GM19240 (cell line): Measurements from ENCODE around the gene SURF4.

Experiments
- DNase-seq: peaks from one replicate; pipeline ENCODE4 v3.0.0; 2011; ENCODE audit warnings: low spot score; ENCODE audit not compliant: insufficient read length

SURF4 gene

GRCh38 chr9:133375724-133376654, at the start of gene SURF4, which contains the start of gene STKLD1:
Gene SURF4 (minus strand): TSS chr9:133376060. CDS start chr9:133375969, 91 bp downstream.
Gene STKLD1 (plus strand): TSS chr9:133376366. CDS start chr9:133376474, 108 bp downstream.
- peak; percentile 100 for DNase-seq

GRCh38 chr9:133425049-133425632, 49.3 kb upstream of the SURF4 start:
- DNase-seq, result no peak

GRCh38 chr9:133424187-133424586, 48.3 kb upstream of the SURF4 start:
- no peak for DNase-seq

- DNase-seq, result no peak
These were observed 47.4 kb upstream of the SURF4 start for GRCh38 chr9:133423216-133423615.

GRCh38 chr9:133421615-133422542, 46.0 kb upstream of the SURF4 start, which contains the start of gene ADAMTS13:
Gene ADAMTS13 (plus strand): TSS chr9:133422367. CDS start chr9:133422444, 77 bp downstream.
- no peak for DNase-seq

GRCh38 chr9:133420392-133420827, 44.5 kb upstream of the SURF4 start:
- peak; percentile 73 for DNase-seq

- DNase-seq, result no peak
These were observed 43.1 kb upstream of the SURF4 start for GRCh38 chr9:133419005-133419404.

GRCh38 chr9:133417541-133418461, 41.9 kb upstream of the SURF4 start, which contains the start of gene REXO4:
Gene REXO4 (minus strand): TSS chr9:133418010. CDS start chr9:133417844, 166 bp downstream.
- DNase-seq, result peak; percentile 62

- DNase-seq, result no peak
These were observed 39.3 kb upstream of the SURF4 start for GRCh38 chr9:133415170-133415569.

- no peak for DNase-seq
These were observed 32.2 kb upstream of the SURF4 start for GRCh38 chr9:133408042-133408441.

- peak; percentile 63 for DNase-seq
These were observed 30.8 kb upstream of the SURF4 start for GRCh38 chr9:133406480-133407307.

- DNase-seq, result no peak
These were observed 29.9 kb upstream of the SURF4 start for GRCh38 chr9:133405508-133406438.

- DNase-seq, result no peak
These were observed 28.7 kb upstream of the SURF4 start for GRCh38 chr9:133404454-133405002.

- no peak for DNase-seq
These were observed 28.1 kb upstream of the SURF4 start for GRCh38 chr9:133403766-133404453.

- DNase-seq, result no peak
These were observed 26.8 kb upstream of the SURF4 start for GRCh38 chr9:133402689-133403088.

- DNase-seq, result no peak
These were observed 25.7 kb upstream of the SURF4 start for GRCh38 chr9:133401588-133401987.

GRCh38 chr9:133400292-133400691, 24.4 kb upstream of the SURF4 start:
- DNase-seq, result no peak
